H1 (cell line): ENCODE measurements around the gene ZNF91. TPM values are rescaled to one million over a fixed set of nuclear protein-coding genes. Genes with fewer than 3 reads are reported as not detected.

Experiments used
- CTCF ChIA-PET: fragments of 300-600 bp; sonication (Branson Sonifier 250); formaldehyde crosslinking; loops from one replicate; lab custom pipeline; 2021; ENCODE audit not compliant: partially characterized antibody; lab: Charles Lee
- POLR2A ChIA-PET: fragments of 300-600 bp; sonication (Branson Sonifier 250); formaldehyde crosslinking; loops from one replicate; lab custom pipeline; 2021; ENCODE audit warnings: inconsistent platforms; ENCODE audit not compliant: partially characterized antibody; lab: Charles Lee
- DNase-seq, 2 experiments: peaks; one replicate each; pipeline versions ENCODE4 v3.0.0 to v3.0.0-alpha.2; 2010 to 2022; ENCODE audit warnings: low spot score in 2 of 2, low read depth in 1 of 2, mixed read lengths in 1 of 2
- FAIRE-seq: peaks from 2 replicates; lab custom pipeline; 2011; peaks lifted over from hg19 to GRCh38; lab: Jason Lieb, UNC
- H2AFZ ChIP-seq: 2 replicates; pipeline ENCODE4 v1.8.1; 2012; ENCODE audit warnings: low read length, inconsistent platforms
- H2AK5ac ChIP-seq: 2 replicates; pipeline ENCODE4 v1.6.1; 2013; ENCODE audit warnings: low read depth, low read length
- H2BK120ac ChIP-seq: replicated peaks from 2 replicates; pipeline ENCODE3; 2013; ENCODE audit warnings: low read depth, low read length, inconsistent platforms
- H2BK12ac ChIP-seq: 2 replicates; pipeline ENCODE4 v1.6.1; 2013; ENCODE audit warnings: low read depth, low read length
- H2BK15ac ChIP-seq: 2 replicates; pipeline ENCODE4 v1.6.1; 2013; ENCODE audit warnings: low read length
- H2BK20ac ChIP-seq: 2 replicates; pipeline ENCODE4 v1.6.1; 2013; ENCODE audit warnings: low read length
- H2BK5ac ChIP-seq: 2 replicates; pipeline ENCODE4 v1.6.1; 2013; ENCODE audit warnings: low read depth, low read length
- H3K14ac ChIP-seq: 2 replicates; pipeline ENCODE4 v1.6.1; 2013; ENCODE audit warnings: inconsistent platforms; ENCODE audit not compliant: insufficient read length
- H3K18ac ChIP-seq: 2 replicates; pipeline ENCODE4 v1.6.1; 2013; ENCODE audit warnings: low read length; ENCODE audit errors: extremely low read depth
- H3K23ac ChIP-seq: 2 replicates; pipeline ENCODE4 v1.6.1; 2013; ENCODE audit warnings: inconsistent platforms; ENCODE audit not compliant: insufficient read length
- H3K23me2 ChIP-seq: 2 replicates; pipeline ENCODE4 v1.6.1; 2013; ENCODE audit warnings: low read depth, low read length
- H3K27ac ChIP-seq: 2 replicates; pipeline ENCODE4 v1.6.1; 2011; ENCODE audit warnings: low read depth, low read length, inconsistent platforms
- H3K27me3 ChIP-seq, 4 experiments: replicated peaks in 1 of 4; 1 replicate in 1 of 4; 2 replicates in 3 of 4; pipeline versions ENCODE4 v1.6.1 to v1.8.1; 2011 to 2013; ENCODE audit warnings: low read length in 3 of 4, mild to moderate bottlenecking in 3 of 4, inconsistent platforms in 2 of 4, mixed read lengths in 2 of 4, moderate library complexity in 1 of 4; ENCODE audit not compliant: control insufficient read depth in 3 of 4, insufficient read depth in 3 of 4; ENCODE audit errors: extremely low read depth in 1 of 4
- H3K36me3 ChIP-seq, 4 experiments: 2 replicates each; pipeline versions ENCODE4 v1.6.1 to v1.8.1; 2011 to 2013; ENCODE audit warnings: mild to moderate bottlenecking in 4 of 4, low read length in 3 of 4, moderate library complexity in 2 of 4, control low read depth in 1 of 4, inconsistent platforms in 1 of 4; ENCODE audit not compliant: insufficient read depth in 4 of 4, control insufficient read depth in 2 of 4
- H3K4ac ChIP-seq: replicated peaks from 2 replicates; pipeline ENCODE3; 2013; ENCODE audit warnings: low read length, low read depth, mixed read lengths, inconsistent platforms; ENCODE audit not compliant: insufficient read length
- H3K4me1 ChIP-seq, 4 experiments: replicated peaks in 1 of 4; 1 replicate in 1 of 4; 2 replicates in 3 of 4; pipeline versions ENCODE4 v1.6.1 to v1.8.1; 2011 to 2013; ENCODE audit warnings: low read length in 3 of 4, inconsistent platforms in 2 of 4, mixed read lengths in 1 of 4; ENCODE audit not compliant: insufficient read depth in 4 of 4, control insufficient read depth in 3 of 4
- H3K4me2 ChIP-seq, 2 experiments: 2 replicates each; pipeline versions ENCODE4 v1.6.1 to v1.8.1; 2011 to 2013; ENCODE audit warnings: low read depth in 2 of 2, low read length in 2 of 2, control low read depth in 1 of 2, inconsistent platforms in 1 of 2, mild to moderate bottlenecking in 1 of 2; ENCODE audit not compliant: insufficient read depth in 1 of 2
- H3K4me3 ChIP-seq, 4 experiments: fragments of 200-600, 300-600 bp in 1 of 4; sonication (generic), shearing (Covaris generic), sonication (Bioruptor Twin) in 1 of 4; 2 replicates each; pipeline versions ENCODE4 v1.5.1 to v1.8.1; 2011 to 2016; ENCODE audit warnings: low read length in 4 of 4, low read depth in 3 of 4, control low read depth in 2 of 4, inconsistent platforms in 2 of 4, mild to moderate bottlenecking in 2 of 4, mixed read lengths in 1 of 4, moderate library complexity in 1 of 4; ENCODE audit not compliant: insufficient read depth in 2 of 4; ENCODE audit errors: extremely low read depth in 1 of 4
- H3K56ac ChIP-seq: replicated peaks from 2 replicates; pipeline ENCODE3; 2013; ENCODE audit warnings: low read depth, mild to moderate bottlenecking, mixed read lengths, low read length, inconsistent platforms; ENCODE audit not compliant: insufficient read length
- H3K79me1 ChIP-seq: 2 replicates; pipeline ENCODE4 v1.6.1; 2013; ENCODE audit warnings: low read depth, low read length, control low read depth
- H3K79me2 ChIP-seq, 2 experiments: 2 replicates each; pipeline versions ENCODE4 v1.6.1 to v1.8.1; 2012 to 2013; ENCODE audit warnings: low read length in 2 of 2, mild to moderate bottlenecking in 2 of 2, inconsistent platforms in 1 of 2; ENCODE audit not compliant: insufficient read depth in 2 of 2, control insufficient read depth in 1 of 2
- H3K9ac ChIP-seq, 4 experiments: replicated peaks in 1 of 4; 1 replicate in 1 of 4; 2 replicates in 3 of 4; pipeline versions ENCODE4 v1.6.1 to v1.8.1; 2011 to 2013; ENCODE audit warnings: low read depth in 3 of 4, low read length in 3 of 4, control low read depth in 2 of 4, mild to moderate bottlenecking in 2 of 4, moderate library complexity in 2 of 4, inconsistent platforms in 1 of 4; ENCODE audit errors: extremely low read depth in 1 of 4
- H3K9me3 ChIP-seq, 2 experiments: 2 replicates each; pipeline versions ENCODE4 v1.6.1 to v1.8.1; 2012 to 2013; ENCODE audit warnings: mild to moderate bottlenecking in 2 of 2, moderate library complexity in 2 of 2, control low read depth in 1 of 2, inconsistent platforms in 1 of 2, low read depth in 1 of 2, low read length in 1 of 2, mixed read lengths in 1 of 2; ENCODE audit not compliant: insufficient read depth in 2 of 2
- H4K20me1 ChIP-seq, 2 experiments: replicated peaks in 1 of 2; 2 replicates each; pipeline versions ENCODE3 to v1.8.1; 2011 to 2013; ENCODE audit warnings: inconsistent platforms in 2 of 2, low read length in 2 of 2, mild to moderate bottlenecking in 1 of 2; ENCODE audit not compliant: insufficient read depth in 2 of 2, control insufficient read depth in 1 of 2
- H4K5ac ChIP-seq: 2 replicates; pipeline ENCODE4 v1.6.1; 2013; ENCODE audit warnings: low read length, low read depth, mixed read lengths, inconsistent platforms; ENCODE audit not compliant: insufficient read length
- H4K8ac ChIP-seq: 2 replicates; pipeline ENCODE4 v1.8.0; 2013; ENCODE audit warnings: mild to moderate bottlenecking, moderate library complexity, low read length, inconsistent platforms; ENCODE audit not compliant: insufficient read depth; ENCODE audit errors: extremely low read depth
- H4K91ac ChIP-seq: replicated peaks from 2 replicates; pipeline ENCODE3; 2013; ENCODE audit warnings: low read length, mixed read lengths, inconsistent platforms; ENCODE audit not compliant: insufficient read length
- ASH2L ChIP-seq: fragments of 200-600, 300-600 bp; sonication (generic); IDR thresholded peaks from one replicate; pipeline ENCODE4 v1.7.1; 2017; ENCODE audit warnings: low read length
- HDAC2 ChIP-seq, 2 experiments: fragments of 300-600 bp in 1 of 2; sonication (generic) in 1 of 2; IDR thresholded peaks; 2 replicates each; pipeline ENCODE4 v1.6.1; 2011 to 2012; ENCODE audit warnings: low read depth in 2 of 2, low read length in 2 of 2, mild to moderate bottlenecking in 2 of 2, moderate library complexity in 2 of 2, borderline replicate concordance in 1 of 2, inconsistent platforms in 1 of 2
- JUND ChIP-seq: IDR thresholded peaks from 2 replicates; pipeline ENCODE4 v1.6.1; 2011; ENCODE audit warnings: mild to moderate bottlenecking, improper control_type of control experiment, low read length
- KDM4A ChIP-seq: IDR thresholded peaks from one replicate; pipeline ENCODE4 v1.7.1; 2012; ENCODE audit warnings: low read depth, mild to moderate bottlenecking, moderate library complexity, low read length, inconsistent platforms; ENCODE audit not compliant: severe bottlenecking
- SAP30 ChIP-seq: fragments of 300-600 bp; sonication (generic); IDR thresholded peaks from 2 replicates; pipeline ENCODE4 v1.7.1; 2012; ENCODE audit warnings: low read length, moderate library complexity, mild to moderate bottlenecking, inconsistent platforms; ENCODE audit not compliant: insufficient read depth, insufficient replicate concordance
- SIX5 ChIP-seq: IDR thresholded peaks from 2 replicates; pipeline ENCODE4 v1.6.1; 2011; ENCODE audit warnings: mild to moderate bottlenecking, low read depth, low read length
- SRF ChIP-seq: IDR thresholded peaks from 2 replicates; pipeline ENCODE4 v1.6.1; 2011; ENCODE audit warnings: mild to moderate bottlenecking, low read depth, low read length, moderate library complexity
- SUZ12 ChIP-seq: fragments of 200-600 bp; sonication (generic); IDR thresholded peaks from 2 replicates; pipeline ENCODE4 v1.6.1; 2012; ENCODE audit warnings: mild to moderate bottlenecking, inconsistent platforms, low read length, moderate library complexity, mixed read lengths
- TCF12 ChIP-seq: IDR thresholded peaks from 2 replicates; pipeline ENCODE4 v1.6.1; 2011; ENCODE audit warnings: low read depth, mild to moderate bottlenecking, low read length
- YY1 ChIP-seq: IDR thresholded peaks from 2 replicates; pipeline ENCODE4 v1.6.1; 2011; ENCODE audit warnings: low read depth, mild to moderate bottlenecking, low read length
- ZNF274 ChIP-seq: IDR thresholded peaks from 2 replicates; pipeline ENCODE4 v1.7.0; 2012; ENCODE audit warnings: low read length, borderline replicate concordance; ENCODE audit errors: extremely low read depth
- WGBS, 2 experiments: shearing (Covaris generic) in 1 of 2; methylation state at CpG; one replicate each; pipeline versions ENCODE4 v1.1.6 to v1.1.7; 2013 to 2015; ENCODE audit warnings: low lambda C conversion rate in 2 of 2, mixed read lengths in 2 of 2, inconsistent platforms in 1 of 2, low coverage in 1 of 2, missing lambda C conversion rate in 1 of 2; ENCODE audit not compliant: insufficient replicate concordance in 2 of 2, insufficient coverage in 1 of 2, insufficient read length in 1 of 2; ENCODE audit errors: extremely low coverage in 1 of 2, missing lambda C conversion rate in 1 of 2; 5-methylcytosine and 5-hydroxymethylcytosine counted together
- polyA plus RNA-seq, 7 experiments: library from polyadenylated mRNA; depleted of rRNA in 3 of 7; stranded (reverse) in 5 of 7; unstranded in 2 of 7; fragments of >200 nt in 5 of 7; fragments of 200-250 nt in 2 of 7; gene quantifications; 1 replicate in 5 of 7; 2 replicates in 1 of 7; 4 replicates in 1 of 7; pipeline versions ENCODE4 v1.2.1 to v1.2.3, GENCODE V29; 2011 to 2013; ENCODE audit warnings: missing spikeins in 2 of 7, mixed read lengths in 2 of 7
- total RNA-seq: library from RNA; stranded (reverse); fragmentation: NEBNext Ultra II Directional; extraction: Animal tissue kit (Norgen Biotek cat#: 25700); gene quantifications from 2 replicates; pipeline ENCODE4 v1.2.1, GENCODE V29; 2021
- TF ChIP-seq, protein P1 (sequence below): IDR thresholded peaks from 2 replicates; pipeline ENCODE4 v1.6.1; 2012; ENCODE audit warnings: low read length, inconsistent platforms

Gene ZNF91
- total and polyA plus RNA-seq, 2 of the 8 experiments (the other 6 are each of a cell fraction or from before 2014, with no cell fraction given), result 16.5 to 35.1 TPM

DNA sequence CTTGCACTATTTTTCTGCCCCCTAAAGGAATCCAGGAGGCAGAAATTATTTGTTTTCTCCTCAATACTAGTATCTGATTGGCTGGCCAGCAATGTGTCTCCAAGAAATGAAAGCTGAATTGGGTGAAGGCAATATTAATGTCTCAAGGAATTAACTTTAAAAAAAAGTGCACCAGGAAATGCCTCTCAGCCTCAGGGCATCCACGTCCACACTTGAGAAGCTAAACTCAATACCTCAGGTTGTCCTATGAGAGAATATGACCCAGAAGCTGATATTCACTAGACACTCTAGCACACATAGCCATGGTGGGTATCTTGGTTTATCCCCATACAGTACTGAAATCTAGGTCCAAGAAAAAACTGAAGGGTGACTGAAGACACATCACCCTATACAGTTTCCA is 2.1 kb downstream of the ZNF91 start:
- H3K14ac ChIP-seq, result no peak overlapping the region
- no peak overlapping the region for H3K4ac ChIP-seq
- H4K91ac ChIP-seq, result no peak overlapping the region
- no peak for DNase-seq
- no peak overlapping the region for H4K5ac ChIP-seq
- POLR2A ChIA-PET, result interaction anchor here (1.2 to 9.8 kb wide), 3 partner anchors 9 to 119 kb away, joined by 4 to 116 read pairs (median 4); no protein-coding TSS in a partner anchor
- H3K36me3 ChIP-seq, result peaks cover 0 to 3% (median 0%) of the 10 kb centered on the region in 4 experiments; a peak in 2 of 8 replicates
- H2BK120ac ChIP-seq, result no peak overlapping the region
- peak overlapping the region in 1 of 2 experiments; percentile 75; a peak in 3 of 4 replicates for H3K4me2 ChIP-seq
- H3K27ac ChIP-seq, result no peak overlapping the region
- WGBS, 2 experiments, result 83% methylated on average over 1 of the region's 1 CpG; no CpG with 5 or more reads in 1 of the 2 experiments
- H3K27me3 ChIP-seq, result no peaks in the 10 kb centered on the region
- TF ChIP-seq YY1, result no peak
- no peak for TF ChIP-seq SIX5
- no peak for TF ChIP-seq SRF
- TF ChIP-seq KDM4A, result no peak
- no peak for TF ChIP-seq SAP30
- TF ChIP-seq HDAC2 (IDR thresholded peaks at IDR 0.05; ENCODE audit: borderline replicate concordance in 1 of 2, low read depth in 2 of 2, low read length in 2 of 2), result no peak
- no peak for TF ChIP-seq ZNF274
- TF ChIP-seq JUND, result no peak
- no peak for TF ChIP-seq TCF12
- TF ChIP-seq, protein P1, sequence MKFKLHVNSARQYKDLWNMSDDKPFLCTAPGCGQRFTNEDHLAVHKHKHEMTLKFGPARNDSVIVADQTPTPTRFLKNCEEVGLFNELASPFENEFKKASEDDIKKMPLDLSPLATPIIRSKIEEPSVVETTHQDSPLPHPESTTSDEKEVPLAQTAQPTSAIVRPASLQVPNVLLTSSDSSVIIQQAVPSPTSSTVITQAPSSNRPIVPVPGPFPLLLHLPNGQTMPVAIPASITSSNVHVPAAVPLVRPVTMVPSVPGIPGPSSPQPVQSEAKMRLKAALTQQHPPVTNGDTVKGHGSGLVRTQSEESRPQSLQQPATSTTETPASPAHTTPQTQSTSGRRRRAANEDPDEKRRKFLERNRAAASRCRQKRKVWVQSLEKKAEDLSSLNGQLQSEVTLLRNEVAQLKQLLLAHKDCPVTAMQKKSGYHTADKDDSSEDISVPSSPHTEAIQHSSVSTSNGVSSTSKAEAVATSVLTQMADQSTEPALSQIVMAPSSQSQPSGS, result no peak
- TF ChIP-seq ASH2L, result no peak
- no peak for TF ChIP-seq SUZ12
- H2BK15ac ChIP-seq, result no peak overlapping the region
- 0 out of 2 replicates have a peak, but pooled peaks cover 3% of the 10 kb centered on the region for H3K79me1 ChIP-seq
- H3K23ac ChIP-seq, result no peak overlapping the region
- no peak overlapping the region for H2BK20ac ChIP-seq
- no peaks in the 10 kb centered on the region for H4K20me1 ChIP-seq
- H3K4me1 ChIP-seq, result peaks cover 0 to 4% (median 3%) of the 10 kb centered on the region in 4 experiments; a peak in 4 of 7 replicates
- no peak overlapping the region for H4K8ac ChIP-seq
- peaks cover 12 to 56% of the 10 kb centered on the region in 2 experiments for H3K79me2 ChIP-seq
- no peak for FAIRE-seq
- no peak overlapping the region for H2BK5ac ChIP-seq
- no peaks in the 10 kb centered on the region for H3K9me3 ChIP-seq
- H3K9ac ChIP-seq, result no peak overlapping the region
- no peak overlapping the region for H3K56ac ChIP-seq
- peak overlapping the region in 1 of 4 experiments; percentile 89; a peak in 1 of 8 replicates for H3K4me3 ChIP-seq
- CTCF ChIA-PET, result no interaction called here
- H2AK5ac ChIP-seq, result no peak overlapping the region
- no peaks in the 10 kb centered on the region; the same call in 1 of the 2 replicates for H3K23me2 ChIP-seq
- no peak overlapping the region for H3K18ac ChIP-seq
- no peak overlapping the region for H2BK12ac ChIP-seq
- H2AFZ ChIP-seq, result no peak overlapping the region
